ENCODE data around the gene PRICKLE2. TPM values are rescaled to one million over a fixed set of nuclear protein-coding genes. Genes with fewer than 3 reads are reported as not detected.

PRICKLE2 gene
- total and polyA plus RNA-seq, 10 of the 15 experiments (the other 5 are each of a cell fraction or from before 2014, with no cell fraction given): 0.11 to 2.6 (median 0.69) TPM

DNA sequence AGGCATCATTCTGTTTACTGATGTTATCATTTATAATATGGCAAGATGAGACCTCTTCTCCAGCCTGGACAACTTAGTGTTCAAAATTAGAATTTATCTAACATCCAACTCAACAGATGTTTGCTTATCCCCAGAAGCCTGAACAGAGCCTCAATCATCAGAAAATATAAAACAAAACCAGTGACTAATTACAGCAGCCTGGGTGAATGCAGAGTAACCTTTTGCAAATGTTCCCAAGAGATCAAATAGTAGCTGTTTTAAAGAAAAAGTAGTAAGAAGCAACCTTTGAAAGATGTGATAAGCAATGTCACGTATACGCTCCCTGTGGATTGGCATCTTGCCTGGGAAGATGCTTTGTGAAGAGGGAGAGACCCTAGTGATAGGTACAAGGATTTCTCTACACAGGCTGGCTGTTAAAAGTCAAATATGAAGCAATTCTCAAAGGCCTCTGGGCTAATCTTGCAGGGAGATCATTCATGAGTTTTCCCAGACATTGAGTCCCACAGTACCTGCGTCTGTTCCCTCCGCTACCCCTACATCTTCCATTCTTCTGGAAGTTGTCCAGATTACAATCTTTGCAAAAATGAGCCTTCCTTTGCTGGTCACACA lies 39.3 kb upstream of the PRICKLE2 start:
- no peak overlapping the region for H2AFZ ChIP-seq (ENCODE audit: control insufficient read depth, low read depth, low read length)
- in situ Hi-C loops (cut with MboI) (no loop called here), intact Hi-C loops (cut with micrococcal nuclease; ENCODE audit: unreplicated experiment) (no loop called here)
- H3K4me3 ChIP-seq: no peak overlapping the region
- no peak for DNase-seq (ENCODE audit: low read depth, low spot score)
- H3K79me2 ChIP-seq (ENCODE audit: control insufficient read depth, insufficient read depth, low read length): no peaks in the 10 kb centered on the region
- CTCF ChIA-PET: interaction anchor here (0.8 to 6.1 kb wide), 4 partner anchors 12 to 136 kb away, joined by 3 to 30 read pairs (median 4); partner anchors contain the start of gene PRICKLE2
- no peak overlapping the region for H3K27ac ChIP-seq (ENCODE audit: control insufficient read depth, insufficient read depth)
- H3K4me1 ChIP-seq (ENCODE audit: control insufficient read depth, insufficient read depth, low read length): no peaks in the 10 kb centered on the region
- H3K9me3 ChIP-seq (replicated peaks; ENCODE audit: control insufficient read depth, insufficient read depth, low read length): no peaks in the 10 kb centered on the region
- WGBS (ENCODE audit: insufficient coverage, insufficient replicate concordance, low lambda C conversion rate, missing lambda C conversion rate): 34% methylated on average over 4 of the region's 4 CpGs
- SMC1A ChIA-PET (ENCODE audit: uncharacterized antibody, unreplicated experiment): interaction anchor here (0.9 to 7.8 kb wide), 7 partner anchors 11 to 101 kb away, joined by 3 to 45 read pairs (median 4); partner anchors contain the start of gene PRICKLE2
- POLR2A ChIA-PET: no interaction called here
- RAD21 ChIA-PET (ENCODE audit: unreplicated experiment): interaction anchor here (1.1 to 2.1 kb wide), 4 partner anchors 41 to 234 kb away, joined by 3 to 5 read pairs (median 4); no protein-coding TSS in a partner anchor
- peaks cover 0 to 5% of the 10 kb centered on the region in 2 experiments; a peak in 3 of 4 replicates for H3K27me3 ChIP-seq (replicated peaks in 1 of 2; ENCODE audit: control insufficient read depth in 2 of 2, insufficient read depth in 2 of 2, low read length in 1 of 2)
- no peak for ATAC-seq
- H4K20me1 ChIP-seq (ENCODE audit: control insufficient read depth, insufficient read depth): no peaks in the 10 kb centered on the region
- H3K36me3 ChIP-seq (ENCODE audit: control insufficient read depth in 2 of 2, insufficient read depth in 2 of 2, low read length in 1 of 2): no peaks in the 10 kb centered on the region
- H3K9ac ChIP-seq (ENCODE audit: control insufficient read depth, insufficient read depth, low read length): no peak overlapping the region
- H3K4me2 ChIP-seq (ENCODE audit: control insufficient read depth, insufficient read depth): no peak overlapping the region
- BruUV-seq (replicated peaks): no TSS peak
- no peak for FAIRE-seq
- no peak for TF ChIP-seq WRNIP1 (IDR thresholded peaks at IDR 0.05; ENCODE audit: borderline replicate concordance, low read depth, low read length)

- Histone ChIP-seq H3K4me1 (ENCODE audit: control insufficient read depth, insufficient read depth, low read length) (no peaks in the 10 kb centered on the region), H3K27me3 (replicated peaks in 1 of 2; ENCODE audit: control insufficient read depth in 2 of 2, insufficient read depth in 2 of 2, low read length in 1 of 2) (no peaks in the 10 kb centered on the region; a peak in 2 of 4 replicates), H3K4me2 (ENCODE audit: control insufficient read depth, insufficient read depth) (no peak overlapping the region), H4K20me1 (ENCODE audit: control insufficient read depth, insufficient read depth) (no peaks in the 10 kb centered on the region), H3K36me3 (ENCODE audit: control insufficient read depth in 2 of 2, insufficient read depth in 2 of 2, low read length in 1 of 2) (no peaks in the 10 kb centered on the region), H3K9me3 (replicated peaks; ENCODE audit: control insufficient read depth, insufficient read depth, low read length) (no peaks in the 10 kb centered on the region), H2AFZ (ENCODE audit: control insufficient read depth, low read depth, low read length) (no peak overlapping the region), H3K4me3 (no peak overlapping the region), H3K9ac (ENCODE audit: control insufficient read depth, insufficient read depth, low read length) (no peak overlapping the region), H3K27ac (ENCODE audit: control insufficient read depth, insufficient read depth) (no peak overlapping the region), H3K79me2 (ENCODE audit: control insufficient read depth, insufficient read depth, low read length) (no peaks in the 10 kb centered on the region)
- in situ Hi-C loops (cut with MboI) (no loop called here), intact Hi-C loops (cut with micrococcal nuclease; ENCODE audit: unreplicated experiment) (no loop called here)
- WGBS (ENCODE audit: insufficient coverage, insufficient replicate concordance, low lambda C conversion rate, missing lambda C conversion rate): 37% methylated on average over 4 of the region's 4 CpGs
- POLR2A ChIA-PET: no interaction called here
- FAIRE-seq (no peak), ATAC-seq (no peak), DNase-seq (ENCODE audit: low read depth, low spot score) (no peak)
- BruUV-seq (replicated peaks): no TSS peak
- TF ChIP-seq CTCF (IDR thresholded peaks at IDR 0.05 in 2 of 3, conservative IDR thresholded peaks at IDR 0.05 in 1 of 3; ENCODE audit: control insufficient read depth in 2 of 3, extremely low read depth in 1 of 3, insufficient read depth in 1 of 3, low read depth in 3 of 3, low read length in 3 of 3): 0 out of 6 replicates have a peak, but pooled peaks of 1 of the 3 experiments have one; percentile 1
- no peak for TF ChIP-seq PAX8 (IDR thresholded peaks at IDR 0.05)
- no peak for TF ChIP-seq IRF3 (IDR thresholded peaks at IDR 0.05)
- peak; percentile 19; the same call in 1 of the 2 replicates for TF ChIP-seq RAD21 (IDR thresholded peaks at IDR 0.05; ENCODE audit: insufficient read depth, low read depth, low read length)
- no peak for TF ChIP-seq ZSCAN29 (IDR thresholded peaks at IDR 0.05)
- RAD21 ChIA-PET (ENCODE audit: unreplicated experiment): no interaction called here
- SMC1A ChIA-PET (ENCODE audit: uncharacterized antibody, unreplicated experiment): interaction anchor here (0.6 to 7.8 kb wide), 13 partner anchors 9 to 687 kb away, joined by 3 to 45 read pairs (median 4); partner anchors contain the start of gene PRICKLE2
- CTCF ChIA-PET: interaction anchor here (0.6 to 6.1 kb wide), 5 partner anchors 10 to 137 kb away, joined by 3 to 30 read pairs (median 3); no protein-coding TSS in a partner anchor
These were observed 37.4 kb upstream of the PRICKLE2 start for GRCh38 chr3:64262574-64263114.

Data from GM12878 (cell line).